Vein endothelial cell (primary cell): ENCODE results near the gene GSPT1. TPM values are rescaled to one million over a fixed set of nuclear protein-coding genes. Genes with fewer than 3 reads are reported as not detected.

ENCODE experiments used
- small RNA-seq: library from RNA; depleted of rRNA; stranded (forward); fragments of <200 nt; gene quantifications from one replicate; pipeline ENCODE3, GENCODE V24; 2012
- total RNA-seq: library from RNA; depleted of rRNA; stranded (reverse); fragments of >200 nt; gene quantifications from 2 replicates; pipeline ENCODE4 v1.2.3, GENCODE V29; 2012

Gene GSPT1
- total RNA-seq, result 122 and 133 TPM in 2 replicates

GRCh38 chr16:11915644-11916523, at the start of gene GSPT1:
Gene GSPT1, minus strand, starts transcription at chr16:11915956. Its CDS starts 236 bp downstream, at chr16:11915720.

GRCh38 chr16:11964761-11965551, 49.2 kb upstream of the GSPT1 start, which contains the start of gene TNFRSF17:
Gene TNFRSF17, plus strand, starts transcription at chr16:11965210. Its CDS starts 115 bp downstream, at chr16:11965325.

DNA sequence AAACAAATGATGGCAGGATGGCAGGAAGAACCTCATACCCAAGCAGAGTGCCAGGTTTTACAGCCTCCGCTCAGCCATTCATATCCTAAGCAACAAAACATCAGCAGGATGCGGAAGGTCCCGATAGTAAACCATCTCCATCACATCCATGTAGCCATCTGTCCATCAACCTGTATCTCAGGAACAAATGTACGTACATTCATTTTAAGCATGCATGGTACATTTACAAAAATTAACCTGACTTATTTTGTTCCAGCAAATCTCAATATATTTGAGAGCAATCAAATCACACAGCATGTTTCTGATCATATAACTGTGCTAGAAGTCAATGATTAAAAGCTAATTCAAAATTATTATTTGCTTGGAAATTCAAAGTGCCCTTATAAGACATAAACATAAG, 26.2 kb upstream of the GSPT1 start, which contains the start of gene NPIPB2:
TSS of gene NPIPB2 (minus strand) at position 101 of the 400 bp plus-strand sequence. CDS start at position 101, 0 bp downstream.

DNA sequence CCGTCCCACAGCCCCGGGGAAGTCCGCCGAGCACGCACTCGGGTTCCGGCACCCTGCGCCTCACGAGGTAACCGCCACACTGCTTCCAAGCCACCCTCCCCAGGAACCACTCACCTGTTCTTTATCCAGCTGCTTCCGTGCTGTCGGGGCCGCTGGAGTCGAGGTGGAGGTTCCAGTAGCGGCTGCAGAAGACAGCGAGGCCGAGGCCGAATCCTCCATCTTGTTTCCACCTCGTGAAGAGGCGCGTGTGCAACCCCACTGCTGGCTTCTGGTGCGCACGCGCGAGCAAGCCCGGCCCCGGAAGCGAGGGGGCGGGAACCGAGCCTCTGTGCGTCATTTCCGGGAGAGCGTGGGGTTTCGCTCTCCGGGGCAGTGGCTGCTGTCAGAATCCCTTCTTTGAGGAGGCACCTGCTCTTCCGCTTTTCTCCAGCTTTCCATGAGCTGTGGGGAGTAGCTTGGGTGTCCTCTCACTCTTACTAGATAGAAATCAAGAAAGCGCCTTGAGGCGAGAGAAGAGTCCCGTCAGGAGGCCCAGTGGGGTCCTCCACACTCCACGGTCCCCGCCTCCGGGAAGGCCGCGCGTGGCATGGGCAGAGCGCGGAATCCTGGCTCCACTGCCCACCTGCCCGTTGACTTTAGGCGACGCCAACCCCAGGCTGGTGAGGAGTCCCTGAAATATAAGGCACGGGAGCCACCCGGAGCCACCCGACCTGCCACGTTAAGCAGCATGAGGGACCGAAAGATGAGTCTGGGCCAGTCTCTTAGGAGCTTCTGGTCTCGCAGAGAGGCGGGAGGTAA, 64.3 kb downstream of the GSPT1 start, which contains the start of gene RSL1D1:
TSS of gene RSL1D1 (minus strand) at position 249 of the 798 bp plus-strand sequence. CDS start at position 219, 30 bp downstream.

Small RNAs within 50 kb of the gene (small RNA-seq; reads per million reads assigned to genes)
- gene AC007216.5 (not detected), gene COX6CP1 (0.13 reads per million)

Other genes starting within 250 kb of the GSPT1 start
- 30.7 and 43.4 TPM in 2 replicates for gene SNN, start 247.5 kb downstream of the GSPT1 start, total RNA-seq
- gene TXNDC11, start 173.1 kb downstream of the GSPT1 start, total RNA-seq, result 43.8 and 46.0 TPM in 2 replicates
- 40.2 and 43.0 TPM in 2 replicates for gene ZC3H7A, start 118.7 kb downstream of the GSPT1 start, total RNA-seq
- 125 and 152 TPM in 2 replicates for gene RSL1D1, start 64.4 kb downstream of the GSPT1 start, total RNA-seq
- 2.6 and 4.6 TPM in 2 replicates for gene NPIPB2, start 26.1 kb upstream of the GSPT1 start, total RNA-seq
- gene TNFRSF17, start 49.3 kb upstream of the GSPT1 start, total RNA-seq, result not detected in 2 replicates
- gene SNX29, start 60.8 kb upstream of the GSPT1 start, total RNA-seq, result 11.8 and 16.7 TPM in 2 replicates